C4-2B (cell line): ENCODE results near the gene CNGB1.

Experiments used
- H3K27ac ChIP-seq: fragments of 450-650 bp; 2 replicates; pipeline ENCODE4 v1.5.1; 2017
- ZFX ChIP-seq: fragments of 450-650 bp; IDR thresholded peaks from 2 replicates; pipeline ENCODE4 v1.6.1; 2017
- TF ChIP-seq, protein P1 (sequence below): fragments of 450-650 bp; conservative IDR thresholded peaks from 2 replicates; pipeline ENCODE4 v1.5.1; 2017; ENCODE audit warnings: mild to moderate bottlenecking

Gene CNGB1

DNA sequence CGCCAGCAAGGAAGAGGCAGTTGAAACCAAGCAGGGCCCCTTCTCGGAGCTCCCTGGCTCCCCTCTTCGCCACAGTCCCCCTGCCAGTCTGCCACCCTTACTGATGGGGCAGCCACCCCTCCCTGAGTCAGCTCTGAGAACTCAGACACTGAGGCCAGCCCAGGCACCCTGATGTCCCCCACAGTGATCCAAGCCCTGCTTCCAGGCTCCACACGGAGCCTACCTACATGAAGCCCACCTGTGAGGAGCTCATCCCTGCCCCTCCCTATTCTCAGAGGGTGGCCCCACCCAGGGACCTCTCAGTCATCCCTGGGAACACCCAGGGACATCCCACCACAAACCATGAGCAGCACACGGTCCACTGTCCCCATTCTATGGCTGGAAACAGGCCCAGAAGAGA, 8.9 kb downstream of the CNGB1 start:
- TF ChIP-seq ZFX = no peak
- TF ChIP-seq, protein P1, sequence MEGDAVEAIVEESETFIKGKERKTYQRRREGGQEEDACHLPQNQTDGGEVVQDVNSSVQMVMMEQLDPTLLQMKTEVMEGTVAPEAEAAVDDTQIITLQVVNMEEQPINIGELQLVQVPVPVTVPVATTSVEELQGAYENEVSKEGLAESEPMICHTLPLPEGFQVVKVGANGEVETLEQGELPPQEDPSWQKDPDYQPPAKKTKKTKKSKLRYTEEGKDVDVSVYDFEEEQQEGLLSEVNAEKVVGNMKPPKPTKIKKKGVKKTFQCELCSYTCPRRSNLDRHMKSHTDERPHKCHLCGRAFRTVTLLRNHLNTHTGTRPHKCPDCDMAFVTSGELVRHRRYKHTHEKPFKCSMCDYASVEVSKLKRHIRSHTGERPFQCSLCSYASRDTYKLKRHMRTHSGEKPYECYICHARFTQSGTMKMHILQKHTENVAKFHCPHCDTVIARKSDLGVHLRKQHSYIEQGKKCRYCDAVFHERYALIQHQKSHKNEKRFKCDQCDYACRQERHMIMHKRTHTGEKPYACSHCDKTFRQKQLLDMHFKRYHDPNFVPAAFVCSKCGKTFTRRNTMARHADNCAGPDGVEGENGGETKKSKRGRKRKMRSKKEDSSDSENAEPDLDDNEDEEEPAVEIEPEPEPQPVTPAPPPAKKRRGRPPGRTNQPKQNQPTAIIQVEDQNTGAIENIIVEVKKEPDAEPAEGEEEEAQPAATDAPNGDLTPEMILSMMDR = no peak
- no peak overlapping the region for H3K27ac ChIP-seq

DNA sequence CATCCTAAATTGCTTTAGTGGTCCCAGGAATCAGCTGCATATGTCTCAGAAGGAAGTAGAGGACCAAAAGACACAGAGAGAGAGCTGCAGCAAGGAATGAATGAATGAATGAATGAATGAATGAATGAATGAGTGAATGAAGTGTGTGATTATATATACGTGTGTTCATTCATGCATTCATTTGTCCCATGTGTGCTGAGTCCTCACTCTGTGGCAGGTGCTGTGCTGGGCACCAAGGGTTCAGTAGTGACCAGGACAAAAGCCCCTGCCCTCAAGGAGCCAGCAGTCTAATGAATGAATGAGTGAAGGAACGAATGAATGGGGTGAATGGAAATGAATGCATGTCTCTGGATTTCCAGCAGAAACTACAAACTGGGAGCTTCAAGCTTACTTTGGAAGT, 9.4 kb downstream of the CNGB1 start:
- TF ChIP-seq ZFX = no peak
- TF ChIP-seq, protein P1 = no peak

DNA sequence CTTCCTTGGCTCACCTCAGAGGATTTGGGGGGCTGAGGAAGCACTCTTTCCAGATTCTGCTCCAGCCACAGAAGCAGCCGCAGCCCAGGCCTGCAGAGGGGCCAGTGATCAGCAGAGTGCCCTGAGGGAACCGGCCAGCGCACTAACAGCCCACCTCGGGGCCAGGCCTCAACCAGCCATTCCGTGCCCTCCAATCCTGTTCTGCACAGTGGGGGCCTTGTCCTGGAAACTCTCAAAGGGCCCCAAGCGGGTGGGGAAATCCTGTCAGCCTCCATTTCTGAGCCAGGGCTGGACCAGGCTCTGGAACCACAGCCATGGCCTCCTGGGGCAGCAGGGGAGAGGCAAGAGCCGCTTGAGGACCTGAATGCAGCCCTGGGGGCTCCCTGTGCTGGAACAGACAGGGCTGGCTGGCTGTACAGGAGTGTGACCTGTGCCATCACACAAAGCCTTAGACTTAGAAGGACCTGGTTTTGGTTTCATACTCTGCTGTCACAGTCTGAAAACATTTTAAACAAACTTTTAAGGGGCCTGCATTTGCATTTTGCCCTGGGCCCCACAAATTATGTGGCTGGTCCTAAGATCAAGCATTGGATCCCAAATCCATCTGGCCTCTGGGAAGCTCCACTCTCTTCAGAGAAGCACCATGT, 10.0 kb downstream of the CNGB1 start:
- H3K27ac ChIP-seq = no peak overlapping the region
- TF ChIP-seq, protein P1 = no peak
- no peak for TF ChIP-seq ZFX

More for the DNA sequence above, 9.4 kb downstream of the CNGB1 start:
- no peak overlapping the region for H3K27ac ChIP-seq

DNA sequence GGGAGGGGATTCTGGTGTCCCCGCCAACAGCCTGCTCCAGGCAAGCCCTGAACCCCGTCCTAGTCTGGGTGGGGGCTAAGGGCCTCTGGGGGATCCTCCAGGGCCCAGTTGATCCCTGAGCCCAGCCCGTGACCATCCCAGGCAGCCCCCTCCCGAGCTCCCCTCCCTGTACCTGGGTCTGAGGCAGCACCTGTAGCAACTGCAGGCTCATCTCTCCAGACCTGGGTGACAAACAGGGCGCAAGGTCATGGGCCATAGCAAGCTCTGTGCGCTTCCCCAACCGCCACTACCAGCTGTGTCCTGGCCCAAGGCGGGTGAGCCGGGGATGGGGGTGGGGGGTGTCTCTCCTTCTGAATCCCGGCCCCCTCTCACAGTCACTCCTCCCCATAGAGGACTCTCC, 10.6 kb downstream of the CNGB1 start:
- TF ChIP-seq, protein P1 = no peak
- TF ChIP-seq ZFX = no peak
- no peak overlapping the region for H3K27ac ChIP-seq

DNA sequence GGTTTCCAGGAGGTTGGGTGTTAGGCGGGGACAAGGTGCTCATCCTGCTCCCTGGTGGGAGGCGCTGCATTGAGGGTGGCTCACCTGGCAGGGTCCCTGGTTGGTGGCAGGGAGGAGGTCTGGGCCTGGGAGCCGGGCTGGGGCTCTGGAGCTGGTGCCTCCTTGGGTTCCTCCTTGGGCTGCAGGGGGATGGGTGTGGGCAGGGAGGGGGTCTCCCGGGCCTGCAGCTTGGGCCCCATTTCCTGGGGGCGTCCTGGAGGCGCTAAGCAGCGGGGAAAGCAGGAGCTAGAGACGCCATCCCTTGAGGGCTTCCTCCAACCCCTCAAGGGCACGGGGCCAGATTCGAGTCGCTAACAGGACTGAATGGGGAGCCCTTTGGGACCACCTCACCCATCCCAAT, 11.1 kb downstream of the CNGB1 start:
- no peak overlapping the region for H3K27ac ChIP-seq
- no peak for TF ChIP-seq ZFX
- TF ChIP-seq, protein P1 = no peak

DNA sequence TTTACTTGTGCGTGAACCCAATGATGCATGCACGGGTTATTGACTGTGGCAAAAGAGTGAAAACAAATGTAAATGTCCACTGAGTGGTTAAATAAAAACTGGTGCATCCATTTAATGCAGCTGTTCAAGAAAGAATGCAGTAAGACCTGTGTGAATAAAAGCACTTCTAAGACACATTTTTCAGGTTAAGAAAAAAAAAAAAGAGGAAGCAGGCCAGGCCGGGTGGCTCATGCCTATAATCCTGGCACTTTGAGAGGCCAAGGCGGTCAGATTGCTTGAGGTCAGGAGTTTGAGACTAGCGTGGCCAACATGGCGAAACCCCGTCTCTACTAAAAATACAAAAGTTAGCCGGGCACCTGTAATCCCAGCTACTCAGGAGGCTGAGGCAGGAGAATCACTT, 11.8 kb downstream of the CNGB1 start:
- H3K27ac ChIP-seq = no peak overlapping the region
- no peak for TF ChIP-seq ZFX
- TF ChIP-seq, protein P1 = no peak

DNA sequence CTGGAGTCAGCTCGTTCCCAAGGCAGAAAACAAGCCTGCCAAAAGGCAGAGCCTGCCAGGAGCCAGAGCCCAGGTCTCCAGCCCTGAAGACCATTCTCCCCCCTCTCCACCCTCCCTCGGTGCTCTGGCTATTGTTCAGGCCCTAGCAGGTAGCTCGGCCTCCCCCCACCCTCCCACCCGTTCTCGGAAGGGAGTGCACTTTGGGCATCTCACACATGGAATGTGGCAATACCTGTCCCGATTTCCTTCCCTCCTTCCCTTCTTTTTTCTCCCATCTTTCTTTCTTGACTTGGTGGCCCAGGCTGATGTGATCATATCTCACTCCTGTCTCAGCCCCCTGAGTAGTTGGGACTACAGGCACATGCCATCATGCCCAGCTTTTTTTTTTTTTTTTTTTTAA, 12.4 kb downstream of the CNGB1 start:
- TF ChIP-seq, protein P1 = no peak
- no peak for TF ChIP-seq ZFX
- no peak overlapping the region for H3K27ac ChIP-seq
